Measurements from ENCODE around the gene CLCNKA. TPM values are rescaled to one million over a fixed set of nuclear protein-coding genes. Genes with fewer than 3 reads are reported as not detected.
A peak's percentile ranks its signal among the peaks of the same experiment; 100 is the strongest.

CLCNKA gene
- polyA plus RNA-seq, 1 of the 3 experiments (the other 2 are of a cell fraction) = 0.03 TPM

DNA sequence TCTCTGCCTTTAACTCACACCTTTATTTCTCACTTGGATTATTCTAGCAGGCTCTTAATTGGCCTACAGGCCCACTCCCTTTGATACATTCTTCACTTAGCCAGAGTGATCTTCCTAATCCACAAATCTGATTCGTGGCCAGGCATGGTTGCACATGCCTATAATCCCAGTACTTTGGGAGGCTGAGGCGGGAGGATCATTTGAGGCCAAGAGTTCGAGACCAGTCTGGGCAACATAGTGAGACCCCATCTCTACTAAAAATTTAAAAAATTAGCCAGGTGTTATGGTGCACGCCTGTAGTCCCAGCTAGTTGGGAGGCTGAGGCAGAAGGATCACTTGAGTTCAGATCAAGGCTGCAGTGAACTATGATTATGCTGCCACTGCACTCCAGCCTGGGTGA is 48.1 kb upstream of the CLCNKA start:
- no peak for DNase-seq
- POLR2A ChIA-PET = no interaction called here
- peaks cover 30 to 35% of the 10 kb centered on the region in 2 experiments for H3K36me3 ChIP-seq (replicated peaks in 1 of 2; ENCODE audit: control insufficient read depth in 1 of 2, insufficient read depth in 2 of 2, low read length in 1 of 2)
- H4K20me1 ChIP-seq (ENCODE audit: insufficient read depth) = peaks cover 24% of the 10 kb centered on the region; the same call in 1 of the 2 replicates
- no peak overlapping the region for H3K4me3 ChIP-seq (ENCODE audit: low read depth in 2 of 2, low read length in 1 of 2)
- CTCF ChIA-PET = no interaction called here
- H2AFZ ChIP-seq (ENCODE audit: low read depth) = no peak overlapping the region
- H3K4me1 ChIP-seq (ENCODE audit: control insufficient read depth in 1 of 2, insufficient read depth in 2 of 2, low read depth in 1 of 2, low read length in 1 of 2) = peaks cover 6% of the 10 kb centered on the region in 2 experiments; a peak in 3 of 4 replicates
- H3K9ac ChIP-seq = no peak overlapping the region
- no peak overlapping the region for H3K27ac ChIP-seq (ENCODE audit: low read depth in 2 of 2, low read length in 1 of 2)
- H3K9me2 ChIP-seq = no peaks in the 10 kb centered on the region
- H3K27me3 ChIP-seq (ENCODE audit: insufficient read depth) = no peaks in the 10 kb centered on the region
- H3K4me2 ChIP-seq = no peak overlapping the region
- TF ChIP-seq YY1 (IDR thresholded peaks at IDR 0.05; ENCODE audit: low read depth) (no peak), FOXM1 (IDR thresholded peaks at IDR 0.05; ENCODE audit: low read depth) (no peak), MXI1 (IDR thresholded peaks at IDR 0.05; ENCODE audit: low read depth, low read length) (no peak), GABPA (IDR thresholded peaks at IDR 0.05; ENCODE audit: low read depth) (no peak), RXRA (IDR thresholded peaks at IDR 0.05; ENCODE audit: borderline replicate concordance, low read depth) (no peak), RFX5 (IDR thresholded peaks at IDR 0.05; ENCODE audit: low read length) (no peak)
- TF ChIP-seq, protein P1, sequence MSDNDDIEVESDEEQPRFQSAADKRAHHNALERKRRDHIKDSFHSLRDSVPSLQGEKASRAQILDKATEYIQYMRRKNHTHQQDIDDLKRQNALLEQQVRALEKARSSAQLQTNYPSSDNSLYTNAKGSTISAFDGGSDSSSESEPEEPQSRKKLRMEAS (IDR thresholded peaks at IDR 0.05; ENCODE audit: low read depth) = no peak
- TF ChIP-seq, protein P2, sequence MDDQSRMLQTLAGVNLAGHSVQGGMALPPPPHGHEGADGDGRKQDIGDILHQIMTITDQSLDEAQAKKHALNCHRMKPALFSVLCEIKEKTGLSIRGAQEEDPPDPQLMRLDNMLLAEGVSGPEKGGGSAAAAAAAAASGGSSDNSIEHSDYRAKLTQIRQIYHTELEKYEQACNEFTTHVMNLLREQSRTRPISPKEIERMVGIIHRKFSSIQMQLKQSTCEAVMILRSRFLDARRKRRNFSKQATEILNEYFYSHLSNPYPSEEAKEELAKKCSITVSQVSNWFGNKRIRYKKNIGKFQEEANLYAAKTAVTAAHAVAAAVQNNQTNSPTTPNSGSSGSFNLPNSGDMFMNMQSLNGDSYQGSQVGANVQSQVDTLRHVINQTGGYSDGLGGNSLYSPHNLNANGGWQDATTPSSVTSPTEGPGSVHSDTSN (IDR thresholded peaks at IDR 0.05) = no peak
- peaks cover 10% of the 10 kb centered on the region for H3F3A ChIP-seq (replicated peaks; ENCODE audit: insufficient read depth)
- 97% methylated on average over 4 of the region's 4 CpGs for WGBS (ENCODE audit: low lambda C conversion rate)
- no peaks in the 10 kb centered on the region for H3K9me3 ChIP-seq
- H3K79me2 ChIP-seq (ENCODE audit: insufficient read depth) = peaks cover 63% of the 10 kb centered on the region

DNA sequence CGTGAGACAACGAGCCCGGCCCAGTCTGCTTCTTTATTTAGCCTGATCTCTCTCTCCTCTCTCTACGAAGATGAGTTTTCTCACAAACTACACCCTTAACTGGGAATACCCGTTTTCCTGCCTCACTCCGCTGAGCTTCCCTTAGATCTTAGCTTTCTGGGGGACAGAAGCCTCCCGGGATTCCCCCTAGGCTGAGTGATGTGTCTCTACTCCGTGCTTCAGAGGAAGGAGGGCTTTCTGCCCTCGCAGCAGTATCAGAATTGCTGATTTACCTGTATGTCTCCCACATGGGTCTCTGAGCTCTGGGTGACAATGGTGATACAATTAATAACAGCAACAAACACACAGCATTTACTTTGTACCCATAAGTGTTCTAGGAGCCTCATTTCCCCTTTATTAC is 47.0 kb upstream of the CLCNKA start:
- 78% methylated on average over 9 of the region's 9 CpGs for WGBS (ENCODE audit: low lambda C conversion rate)
- peaks cover 10% of the 10 kb centered on the region for H3F3A ChIP-seq (replicated peaks; ENCODE audit: insufficient read depth)
- peaks cover 24% of the 10 kb centered on the region; the same call in 1 of the 2 replicates for H4K20me1 ChIP-seq (ENCODE audit: insufficient read depth)
- peak overlapping the region; percentile 95 for H3K4me2 ChIP-seq
- H3K4me1 ChIP-seq (ENCODE audit: control insufficient read depth in 1 of 2, insufficient read depth in 2 of 2, low read depth in 1 of 2, low read length in 1 of 2) = peaks cover 6% of the 10 kb centered on the region in 2 experiments; a peak in 3 of 4 replicates
- H3K9me3 ChIP-seq = no peaks in the 10 kb centered on the region
- H3K9me2 ChIP-seq = no peaks in the 10 kb centered on the region
- H3K9ac ChIP-seq = peak overlapping the region; percentile 78
- peak overlapping the region; percentile 58 to 72; a peak in 3 of 4 replicates for H3K27ac ChIP-seq (ENCODE audit: low read depth in 2 of 2, low read length in 1 of 2)
- TF ChIP-seq YY1 (IDR thresholded peaks at IDR 0.05; ENCODE audit: low read depth) (no peak), SIN3A (IDR thresholded peaks at IDR 0.05; ENCODE audit: borderline replicate concordance, low read depth, low read length) (no peak), TCF12 (IDR thresholded peaks at IDR 0.05) (no peak)
- TF ChIP-seq, protein P3, sequence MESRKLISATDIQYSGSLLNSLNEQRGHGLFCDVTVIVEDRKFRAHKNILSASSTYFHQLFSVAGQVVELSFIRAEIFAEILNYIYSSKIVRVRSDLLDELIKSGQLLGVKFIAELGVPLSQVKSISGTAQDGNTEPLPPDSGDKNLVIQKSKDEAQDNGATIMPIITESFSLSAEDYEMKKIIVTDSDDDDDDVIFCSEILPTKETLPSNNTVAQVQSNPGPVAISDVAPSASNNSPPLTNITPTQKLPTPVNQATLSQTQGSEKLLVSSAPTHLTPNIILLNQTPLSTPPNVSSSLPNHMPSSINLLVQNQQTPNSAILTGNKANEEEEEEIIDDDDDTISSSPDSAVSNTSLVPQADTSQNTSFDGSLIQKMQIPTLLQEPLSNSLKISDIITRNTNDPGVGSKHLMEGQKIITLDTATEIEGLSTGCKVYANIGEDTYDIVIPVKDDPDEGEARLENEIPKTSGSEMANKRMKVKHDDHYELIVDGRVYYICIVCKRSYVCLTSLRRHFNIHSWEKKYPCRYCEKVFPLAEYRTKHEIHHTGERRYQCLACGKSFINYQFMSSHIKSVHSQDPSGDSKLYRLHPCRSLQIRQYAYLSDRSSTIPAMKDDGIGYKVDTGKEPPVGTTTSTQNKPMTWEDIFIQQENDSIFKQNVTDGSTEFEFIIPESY (IDR thresholded peaks at IDR 0.05; ENCODE audit: borderline replicate concordance, low read depth) = no peak
- CTCF ChIA-PET = interaction anchor here (0.8 to 2.2 kb wide), 11 partner anchors 15 to 183 kb away, joined by 3 to 13 read pairs (median 4); partner anchors contain the start of gene FAM131C
- H3K36me3 ChIP-seq (replicated peaks in 1 of 2; ENCODE audit: control insufficient read depth in 1 of 2, insufficient read depth in 2 of 2, low read length in 1 of 2) = peaks cover 21 to 26% of the 10 kb centered on the region in 2 experiments
- POLR2A ChIA-PET = interaction anchor here (0.6 to 1.5 kb wide), 3 partner anchors 52 to 180 kb away, joined by 3 to 4 read pairs (median 3); no protein-coding TSS in a partner anchor
- peaks cover 52% of the 10 kb centered on the region for H3K79me2 ChIP-seq (ENCODE audit: insufficient read depth)
- DNase-seq = no peak
- 0 out of 2 replicates have a peak overlapping the region, but pooled peaks have one; percentile 38 for H2AFZ ChIP-seq (ENCODE audit: low read depth)
- H3K27me3 ChIP-seq (ENCODE audit: insufficient read depth) = no peaks in the 10 kb centered on the region
- peak overlapping the region; percentile 73 to 80 for H3K4me3 ChIP-seq (ENCODE audit: low read depth in 2 of 2, low read length in 1 of 2)
